HL-60 (cell line): ENCODE data around the gene DPP10.

Experiments used
- DNase-seq, 2 experiments: peaks; one replicate each; pipeline ENCODE4 v3.0.0-alpha.2; 2010 to 2020; ENCODE audit warnings: low read depth in 1 of 2, low spot score in 1 of 2
- H3K27ac ChIP-seq: fragments of 250-450 bp; sonication (Bioruptor Pico); replicated peaks from 2 replicates; pipeline ENCODE4 v1.5.1; 2020; ENCODE audit warnings: mild to moderate bottlenecking, moderate library complexity
- H3K27me3 ChIP-seq: fragments of 250-450 bp; sonication (Bioruptor Pico); 2 replicates; pipeline ENCODE4 v1.5.1; 2021; ENCODE audit warnings: mild to moderate bottlenecking, moderate library complexity; ENCODE audit not compliant: insufficient read depth, poor library complexity, severe bottlenecking
- H3K4me3 ChIP-seq: replicated peaks from 2 replicates; pipeline ENCODE4 v1.5.1; 2011; ENCODE audit warnings: mild to moderate bottlenecking, control low read depth, low read length; ENCODE audit not compliant: insufficient read depth
- CTCF ChIP-seq: IDR thresholded peaks from one replicate; pipeline ENCODE4 v1.5.1; 2011; ENCODE audit warnings: low read length, control low read depth, inconsistent platforms; ENCODE audit not compliant: insufficient read depth
- GABPA ChIP-seq: IDR thresholded peaks from 2 replicates; pipeline ENCODE4 v1.6.1; 2012; ENCODE audit warnings: low read depth
- POLR2AphosphoS5 ChIP-seq: IDR thresholded peaks from 2 replicates; pipeline ENCODE4 v1.6.1; 2012; ENCODE audit warnings: low read depth
- REST ChIP-seq: IDR thresholded peaks from 2 replicates; pipeline ENCODE4 v1.6.1; 2012; ENCODE audit warnings: low read depth; ENCODE audit not compliant: insufficient replicate concordance
- SPI1 ChIP-seq: IDR thresholded peaks from 2 replicates; pipeline ENCODE4 v1.6.1; 2012; ENCODE audit warnings: low read depth, mild to moderate bottlenecking, borderline replicate concordance

Gene DPP10

GRCh38 chr2:114937366-114937930 lies 495.0 kb downstream of the DPP10 start:
- no peaks in the 10 kb centered on the region for H3K27me3 ChIP-seq
- no peak overlapping the region for H3K4me3 ChIP-seq
- no peak for DNase-seq
- TF ChIP-seq CTCF (no peak), GABPA (no peak), SPI1 (no peak), REST (no peak), POLR2AphosphoS5 (no peak)
- no peak overlapping the region for H3K27ac ChIP-seq

- Histone ChIP-seq H3K27me3 (no peaks in the 10 kb centered on the region), H3K27ac (no peak overlapping the region), H3K4me3 (no peak overlapping the region)
- no peak for TF ChIP-seq SPI1
- no peak for TF ChIP-seq POLR2AphosphoS5
- no peak for TF ChIP-seq REST
- no peak for TF ChIP-seq CTCF
- no peak for TF ChIP-seq GABPA
- DNase-seq, result no peak
Measured at GRCh38 chr2:114940785-114941458, 498.5 kb downstream of the DPP10 start.

- Histone ChIP-seq H3K27ac (no peak overlapping the region), H3K4me3 (no peak overlapping the region), H3K27me3 (no peaks in the 10 kb centered on the region)
- no peak for DNase-seq
- no peak for TF ChIP-seq CTCF
Measured at GRCh38 chr2:114949228-114949804, 506.9 kb downstream of the DPP10 start.
